NCI-H82 (cell line): ENCODE results near the gene USP20.

ENCODE experiments used
- DNase-seq: peaks from one replicate; lab custom pipeline; 2025; lab: John Stamatoyannopoulos, UW

The USP20 gene

GRCh38 chr9:129919841-129920240 lies 84.6 kb downstream of the USP20 start:
- no peak for DNase-seq

GRCh38 chr9:129921905-129922304 lies 86.6 kb downstream of the USP20 start:
- DNase-seq, result no peak

- DNase-seq, result no peak
These were observed 88.3 kb downstream of the USP20 start for GRCh38 chr9:129923589-129923988.

GRCh38 chr9:129929496-129930125 lies 94.4 kb downstream of the USP20 start:
- DNase-seq, result no peak

- DNase-seq, result no peak
These were observed 95.5 kb downstream of the USP20 start for GRCh38 chr9:129930743-129931142.
